PC-3 (cell line): ENCODE data around the gene RBFOX2. TPM values are rescaled to one million over a fixed set of nuclear protein-coding genes. Genes with fewer than 3 reads are reported as not detected.

Source experiments
- ATAC-seq: fragments of 200-7000 bp; cut with Tn5 transposase; 2 replicates; pipeline ENCODE4 v1.9.1; 2020; ENCODE audit warnings: mild to moderate bottlenecking, moderate library complexity
- BruUV-seq: library from RNA; stranded (reverse); fragments of 400-500 nt; replicated peaks from 2 replicates; lab custom pipeline; 2021; lab: Mats Ljungman, UMichigan
- CTCF ChIA-PET: fragments of 300-600 bp; sonication (Branson Sonifier 250); formaldehyde crosslinking; loops from one replicate; lab custom pipeline; 2022; ENCODE audit warnings: antibody characterized with exemption; lab: Charles Lee
- POLR2A ChIA-PET: fragments of 300-600 bp; sonication (Branson Sonifier 250); formaldehyde crosslinking; loops from one replicate; lab custom pipeline; 2022; ENCODE audit warnings: antibody characterized with exemption; ENCODE audit not compliant: unreplicated experiment; lab: Charles Lee
- DNase-seq: peaks from one replicate; pipeline ENCODE4 v3.0.0-alpha.2; 2015
- H2AFZ ChIP-seq: fragments of 300-600 bp; sonication (generic); 2 replicates; pipeline ENCODE4 v1.6.0; 2016; ENCODE audit warnings: antibody characterized with exemption, low read length
- H3F3A ChIP-seq: fragments of 300-600 bp; sonication (generic); one replicate; pipeline ENCODE4 v1.6.0; 2017; ENCODE audit warnings: antibody characterized with exemption, low read length, control low read depth, mild to moderate bottlenecking; ENCODE audit not compliant: unreplicated experiment
- H3K27ac ChIP-seq: fragments of 300-600 bp; sonication (generic); 2 replicates; pipeline ENCODE4 v1.5.1; 2016; ENCODE audit warnings: mild to moderate bottlenecking, low read length
- H3K27me3 ChIP-seq: fragments of 300-600 bp; sonication (generic); 2 replicates; pipeline ENCODE4 v1.6.1; 2016; ENCODE audit warnings: low read length, mixed read lengths
- H3K36me3 ChIP-seq: fragments of 300-600 bp; sonication (generic); 2 replicates; pipeline ENCODE4 v1.6.1; 2016; ENCODE audit warnings: low read depth, mixed run types, low read length, mixed read lengths
- H3K4me1 ChIP-seq: fragments of 300-600 bp; sonication (generic); 2 replicates; pipeline ENCODE4 v1.5.1; 2016; ENCODE audit warnings: low read length; ENCODE audit not compliant: insufficient read depth
- H3K4me2 ChIP-seq: fragments of 300-600 bp; sonication (generic); 2 replicates; pipeline ENCODE4 v1.6.0; 2016; ENCODE audit warnings: low read length
- H3K4me3 ChIP-seq: fragments of 300-600 bp; sonication (generic); 2 replicates; pipeline ENCODE4 v1.5.1; 2016; ENCODE audit warnings: mild to moderate bottlenecking, low read length, mixed read lengths
- H3K79me2 ChIP-seq: fragments of 300-600 bp; sonication (generic); 2 replicates; pipeline ENCODE4 v1.6.1; 2017; ENCODE audit warnings: low read length, mixed read lengths
- H3K9ac ChIP-seq: fragments of 300-600 bp; sonication (generic); 2 replicates; pipeline ENCODE4 v1.6.0; 2016; ENCODE audit warnings: mild to moderate bottlenecking, low read length
- H3K9me2 ChIP-seq: fragments of 300-600 bp; sonication (generic); replicated peaks from 2 replicates; pipeline ENCODE4 v1.6.1; 2016; ENCODE audit warnings: mixed run types, low read length, mixed read lengths
- H3K9me3 ChIP-seq: fragments of 300-600 bp; sonication (generic); 2 replicates; pipeline ENCODE4 v1.6.1; 2016; ENCODE audit warnings: low read length, mixed read lengths
- H4K20me1 ChIP-seq: fragments of 300-600 bp; sonication (generic); 2 replicates; pipeline ENCODE4 v1.6.1; 2016; ENCODE audit warnings: low read length, mixed read lengths
- EZH2 ChIP-seq: fragments of 300-600 bp; sonication (generic); IDR thresholded peaks from one replicate; pipeline ENCODE4 v1.6.1; 2017; ENCODE audit warnings: antibody characterized with exemption, mild to moderate bottlenecking, low read length; ENCODE audit not compliant: unreplicated experiment
- EZH2phosphoT487 ChIP-seq: fragments of 300-600 bp; sonication (generic); IDR thresholded peaks from 2 replicates; pipeline ENCODE4 v1.6.1; 2018; ENCODE audit warnings: mild to moderate bottlenecking, antibody characterized with exemption, low read length, borderline replicate concordance
- intact Hi-C: fragments of 100-400 bp; cut with micrococcal nuclease; formaldehyde crosslinking; loops from 2 replicates; pipeline ENCODE4 v1.9.0; 2023
- total RNA-seq: library from RNA; depleted of rRNA; stranded (reverse); fragments of >200 nt; gene quantifications from 2 replicates; pipeline ENCODE4 v1.2.3, GENCODE V29; 2014
- TF ChIP-seq, protein P1 (sequence below): fragments of 300-600 bp; sonication (generic); conservative IDR thresholded peaks from 2 replicates; pipeline ENCODE4 v1.5.1; 2017; ENCODE audit warnings: antibody characterized with exemption, low read depth, mild to moderate bottlenecking, low read length

The RBFOX2 gene
- total RNA-seq, 1 experiment from 2014 or later = 75.1 TPM

GRCh38 chr22:35873426-35873825 is 155.2 kb downstream of the RBFOX2 start:
- no peak overlapping the region for H3K9ac ChIP-seq
- H3K4me2 ChIP-seq = no peak overlapping the region
- TF ChIP-seq, protein P1, sequence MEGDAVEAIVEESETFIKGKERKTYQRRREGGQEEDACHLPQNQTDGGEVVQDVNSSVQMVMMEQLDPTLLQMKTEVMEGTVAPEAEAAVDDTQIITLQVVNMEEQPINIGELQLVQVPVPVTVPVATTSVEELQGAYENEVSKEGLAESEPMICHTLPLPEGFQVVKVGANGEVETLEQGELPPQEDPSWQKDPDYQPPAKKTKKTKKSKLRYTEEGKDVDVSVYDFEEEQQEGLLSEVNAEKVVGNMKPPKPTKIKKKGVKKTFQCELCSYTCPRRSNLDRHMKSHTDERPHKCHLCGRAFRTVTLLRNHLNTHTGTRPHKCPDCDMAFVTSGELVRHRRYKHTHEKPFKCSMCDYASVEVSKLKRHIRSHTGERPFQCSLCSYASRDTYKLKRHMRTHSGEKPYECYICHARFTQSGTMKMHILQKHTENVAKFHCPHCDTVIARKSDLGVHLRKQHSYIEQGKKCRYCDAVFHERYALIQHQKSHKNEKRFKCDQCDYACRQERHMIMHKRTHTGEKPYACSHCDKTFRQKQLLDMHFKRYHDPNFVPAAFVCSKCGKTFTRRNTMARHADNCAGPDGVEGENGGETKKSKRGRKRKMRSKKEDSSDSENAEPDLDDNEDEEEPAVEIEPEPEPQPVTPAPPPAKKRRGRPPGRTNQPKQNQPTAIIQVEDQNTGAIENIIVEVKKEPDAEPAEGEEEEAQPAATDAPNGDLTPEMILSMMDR = no peak
- TF ChIP-seq EZH2phosphoT487 = no peak
- no peak for TF ChIP-seq EZH2
- BruUV-seq = no TSS peak
- no peaks in the 10 kb centered on the region for H3F3A ChIP-seq
- no peaks in the 10 kb centered on the region for H4K20me1 ChIP-seq
- ChIA-PET POLR2A (no interaction called here), CTCF (no interaction called here)
- DNase-seq = no peak
- no peak overlapping the region for H3K4me3 ChIP-seq
- peaks cover 31% of the 10 kb centered on the region for H3K79me2 ChIP-seq
- no peaks in the 10 kb centered on the region for H3K9me2 ChIP-seq
- no peaks in the 10 kb centered on the region for H3K27me3 ChIP-seq
- H3K4me1 ChIP-seq = no peaks in the 10 kb centered on the region
- ATAC-seq = no peak
- H3K27ac ChIP-seq = no peak overlapping the region
- H3K36me3 ChIP-seq = no peaks in the 10 kb centered on the region
- no peaks in the 10 kb centered on the region for H3K9me3 ChIP-seq
- intact Hi-C loops = no loop called here
- H2AFZ ChIP-seq = no peak overlapping the region

- Histone ChIP-seq H3K79me2 (peaks cover 33% of the 10 kb centered on the region), H3K27me3 (no peaks in the 10 kb centered on the region), H4K20me1 (no peaks in the 10 kb centered on the region), H3F3A (no peaks in the 10 kb centered on the region), H3K9me3 (no peaks in the 10 kb centered on the region), H3K4me2 (no peak overlapping the region), H3K9ac (no peak overlapping the region), H2AFZ (no peak overlapping the region), H3K4me3 (no peak overlapping the region), H3K9me2 (no peaks in the 10 kb centered on the region), H3K27ac (no peak overlapping the region), H3K4me1 (no peaks in the 10 kb centered on the region), H3K36me3 (no peaks in the 10 kb centered on the region)
- CTCF ChIA-PET = no interaction called here
- POLR2A ChIA-PET = no interaction called here
- intact Hi-C loops = no loop called here
- BruUV-seq = no TSS peak
- ATAC-seq (no peak), DNase-seq (no peak)
- TF ChIP-seq, protein P1 = no peak
- TF ChIP-seq EZH2 (no peak), EZH2phosphoT487 (no peak)
These were observed 156.2 kb downstream of the RBFOX2 start for GRCh38 chr22:35872451-35872850.

GRCh38 chr22:35870517-35871293 is 157.9 kb downstream of the RBFOX2 start:
- TF ChIP-seq EZH2 (no peak), EZH2phosphoT487 (no peak)
- TF ChIP-seq, protein P1 = no peak
- BruUV-seq = no TSS peak

More at GRCh38 chr22:35870517-35871293, 157.9 kb downstream of the RBFOX2 start:
- H3K79me2 ChIP-seq = peaks cover 33% of the 10 kb centered on the region
- POLR2A ChIA-PET = no interaction called here
- no peak for ATAC-seq
- no peak for DNase-seq
- no peaks in the 10 kb centered on the region for H3K9me3 ChIP-seq
- H3K9ac ChIP-seq = no peak overlapping the region
- CTCF ChIA-PET = no interaction called here
- H3F3A ChIP-seq = no peaks in the 10 kb centered on the region
- no peak overlapping the region for H3K4me2 ChIP-seq
- H3K27ac ChIP-seq = no peak overlapping the region
- H3K4me3 ChIP-seq = no peak overlapping the region
- no peaks in the 10 kb centered on the region for H3K27me3 ChIP-seq
- H3K9me2 ChIP-seq = no peaks in the 10 kb centered on the region
- H4K20me1 ChIP-seq = no peaks in the 10 kb centered on the region
- H3K36me3 ChIP-seq = no peaks in the 10 kb centered on the region
- H2AFZ ChIP-seq = no peak overlapping the region
- no peaks in the 10 kb centered on the region for H3K4me1 ChIP-seq
- intact Hi-C loops = no loop called here
